Neutrophil (primary cell): ENCODE data around the gene FPGS.
"Not testable (repeated sequence)": the region's sequence is repeated elsewhere in the genome, so short reads cannot be mapped to it uniquely, and the experiment has no call there.

Experiments
- H3K27ac ChIP-seq: fragments of 200-600 bp; sonication (generic); 2 replicates; pipeline ENCODE4 v1.5.1; 2016; ENCODE audit warnings: mild to moderate bottlenecking, moderate library complexity
- H3K27me3 ChIP-seq: fragments of 200-600 bp; sonication (generic); 2 replicates; pipeline ENCODE4 v1.6.0; 2016; ENCODE audit warnings: mild to moderate bottlenecking
- H3K36me3 ChIP-seq: fragments of 200-600 bp; sonication (generic); 2 replicates; pipeline ENCODE4 v1.5.1; 2017
- H3K4me1 ChIP-seq, 2 experiments: fragments of 200-600 bp in 1 of 2; sonication (generic) in 1 of 2; 1 replicate in 1 of 2; 2 replicates in 1 of 2; pipeline versions ENCODE4 v1.5.1 to v1.6.1; 2013 to 2016; ENCODE audit warnings: low read depth in 1 of 2, low read length in 1 of 2, mild to moderate bottlenecking in 1 of 2, moderate library complexity in 1 of 2; ENCODE audit not compliant: control insufficient read depth in 1 of 2, insufficient read depth in 1 of 2
- H3K4me3 ChIP-seq, 2 experiments: fragments of 200-600 bp in 1 of 2; sonication (generic) in 1 of 2; 1 replicate in 1 of 2; 2 replicates in 1 of 2; pipeline ENCODE4 v1.5.1; 2013 to 2016; ENCODE audit warnings: low read depth in 1 of 2, low read length in 1 of 2, mild to moderate bottlenecking in 1 of 2, moderate library complexity in 1 of 2
- H3K9me3 ChIP-seq: fragments of 200-600 bp; sonication (generic); 2 replicates; pipeline ENCODE4 v1.5.1; 2016
- CTCF ChIP-seq: fragments of 200-600 bp; sonication (generic); IDR thresholded peaks from 2 replicates; pipeline ENCODE4 v1.5.1; 2016; ENCODE audit warnings: antibody characterized with exemption

Gene FPGS

GRCh38 chr9:127755061-127756060 is 47.3 kb upstream of the FPGS start:
- H3K4me1 ChIP-seq, result no peaks in the 10 kb centered on the region
- peaks cover 89% of the 10 kb centered on the region for H3K36me3 ChIP-seq
- H3K27ac ChIP-seq, result no peak overlapping the region
- no peak for TF ChIP-seq CTCF
- H3K27me3 ChIP-seq, result no peaks in the 10 kb centered on the region
- no peak overlapping the region for H3K4me3 ChIP-seq
- H3K9me3 ChIP-seq, result no peaks in the 10 kb centered on the region

- no peak for TF ChIP-seq CTCF
Measured at GRCh38 chr9:127756233-127756632, 46.4 kb upstream of the FPGS start.

GRCh38 chr9:127756776-127757175 is 45.9 kb upstream of the FPGS start:
- not testable (repeated sequence) for H3K27ac ChIP-seq, H3K4me3 ChIP-seq, H3K27me3 ChIP-seq, H3K9me3 ChIP-seq, H3K4me1 ChIP-seq
- H3K36me3 ChIP-seq, result peaks cover 89% of the 10 kb centered on the region

More at GRCh38 chr9:127756233-127756632, 46.4 kb upstream of the FPGS start:
- no peak overlapping the region for H3K27ac ChIP-seq
- no peak overlapping the region for H3K4me3 ChIP-seq
- H3K36me3 ChIP-seq, result peaks cover 89% of the 10 kb centered on the region
- H3K4me1 ChIP-seq, result no peaks in the 10 kb centered on the region
- H3K27me3 ChIP-seq, result no peaks in the 10 kb centered on the region
- no peaks in the 10 kb centered on the region for H3K9me3 ChIP-seq

- H3K4me3 ChIP-seq, result no peak overlapping the region
- H3K4me1 ChIP-seq, result peaks cover 21 to 22% of the 10 kb centered on the region in 2 experiments
- H3K27me3 ChIP-seq, result no peaks in the 10 kb centered on the region
- H3K9me3 ChIP-seq, result no peaks in the 10 kb centered on the region
- peaks cover 76% of the 10 kb centered on the region for H3K36me3 ChIP-seq
- TF ChIP-seq CTCF, result no peak
- no peak overlapping the region for H3K27ac ChIP-seq
Measured at GRCh38 chr9:127758843-127759242, 43.8 kb upstream of the FPGS start.

- Histone ChIP-seq H3K9me3 (no peaks in the 10 kb centered on the region), H3K4me3 (no peak overlapping the region), H3K27ac (peak overlapping the region; percentile 77), H3K36me3 (peaks cover 74% of the 10 kb centered on the region), H3K27me3 (no peaks in the 10 kb centered on the region), H3K4me1 (peaks cover 27 to 28% of the 10 kb centered on the region in 2 experiments)
- no peak for TF ChIP-seq CTCF
Measured at GRCh38 chr9:127761061-127761460, 41.6 kb upstream of the FPGS start.

GRCh38 chr9:127761491-127761956 is 41.2 kb upstream of the FPGS start:
- H3K36me3 ChIP-seq, result peaks cover 79% of the 10 kb centered on the region
- TF ChIP-seq CTCF, result no peak
- H3K4me1 ChIP-seq, result peaks cover 27 to 28% of the 10 kb centered on the region in 2 experiments
- no peaks in the 10 kb centered on the region for H3K27me3 ChIP-seq
- peak overlapping the region in 1 of 2 experiments; percentile 18 for H3K4me3 ChIP-seq
- H3K27ac ChIP-seq, result peak overlapping the region; percentile 77
- no peaks in the 10 kb centered on the region for H3K9me3 ChIP-seq
